HG03460 (cell line): ENCODE data around the gene CCDC85B.

Experiments used
- ATAC-seq: cut with Tn5 transposase; IDR thresholded peaks from one replicate; pipeline ENCODE4 v1.9.1; 2021; ENCODE audit not compliant: unreplicated experiment

Gene CCDC85B

GRCh38 chr11:65928667-65929066 is 38.2 kb downstream of the CCDC85B start:
- no peak for ATAC-seq

DNA sequence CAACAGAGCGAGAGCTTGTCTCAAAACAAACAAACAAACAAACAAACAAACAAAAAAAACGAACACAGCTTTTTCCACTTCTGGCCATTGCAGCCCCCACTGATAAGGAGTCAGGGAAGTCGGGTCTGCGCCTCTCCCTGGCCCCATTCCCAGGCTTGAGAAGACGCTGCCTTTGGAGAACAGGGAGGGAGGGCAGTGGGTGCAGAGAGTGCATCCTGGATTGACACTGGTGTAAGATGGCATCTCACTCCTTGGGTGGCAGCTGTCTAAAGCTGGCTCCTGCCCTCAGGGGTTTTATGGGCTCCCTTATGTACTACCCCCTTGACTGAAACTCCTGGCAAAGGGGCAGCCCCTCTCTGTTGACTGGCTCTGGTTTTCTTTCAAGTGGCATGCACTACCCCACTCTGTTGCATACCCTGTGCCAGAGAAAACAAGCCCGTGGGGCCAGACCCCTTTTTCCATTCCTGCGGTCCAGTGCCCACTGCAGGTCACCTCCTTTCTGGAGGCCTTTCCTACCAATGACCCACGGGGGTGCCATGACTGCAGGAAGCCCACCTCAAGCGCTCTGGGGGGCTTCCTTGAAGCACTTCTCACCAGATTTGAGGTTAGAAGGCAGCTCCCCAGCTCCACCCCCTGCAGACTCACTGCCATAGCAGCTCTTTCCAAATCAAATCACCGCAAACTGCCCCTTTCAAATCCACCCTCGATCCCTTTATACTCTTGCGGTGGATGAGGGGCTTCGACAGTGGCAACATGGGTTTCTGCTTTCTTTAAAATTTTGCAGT is 41.5 kb downstream of the CCDC85B start:
- no peak for ATAC-seq

GRCh38 chr11:65932558-65932919 is 42.1 kb downstream of the CCDC85B start:
- no peak for ATAC-seq

DNA sequence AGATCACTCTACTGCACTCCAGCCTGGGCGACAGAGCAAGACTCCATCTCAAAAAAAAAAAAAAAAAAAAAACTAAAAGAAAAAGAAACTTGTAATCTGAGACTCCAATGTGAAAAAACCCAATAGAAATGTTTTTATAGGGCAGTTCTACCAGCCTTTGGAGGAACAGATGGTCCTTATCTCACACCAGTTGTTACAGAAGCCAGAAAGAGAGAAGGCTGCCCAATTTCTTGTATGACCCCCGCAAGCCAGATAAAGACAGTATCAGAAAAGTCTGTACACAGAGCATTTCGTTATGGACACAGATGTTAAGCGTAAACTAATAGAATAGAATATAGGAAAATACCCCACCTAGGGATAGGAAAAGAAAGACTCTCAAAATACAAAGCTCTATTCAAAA is 43.5 kb downstream of the CCDC85B start:
- ATAC-seq: no peak

DNA sequence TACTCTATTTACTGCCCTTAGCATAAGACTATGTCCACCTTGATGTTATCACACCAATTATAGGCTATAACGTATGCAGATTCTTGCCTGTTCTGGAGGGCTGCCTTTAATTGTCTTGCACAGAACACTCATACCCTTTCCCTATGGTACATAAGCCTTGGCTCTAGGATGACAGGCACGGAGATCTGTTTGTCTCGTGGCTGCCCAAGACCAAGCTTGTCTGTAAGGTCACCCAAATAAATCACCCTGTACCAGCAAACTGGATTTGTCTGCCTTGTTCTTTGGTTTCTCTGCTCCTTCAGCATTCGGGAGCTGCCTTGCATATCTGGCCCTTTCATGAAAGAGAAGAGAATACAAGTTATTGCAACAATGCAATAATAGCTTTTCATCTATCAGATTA is 47.3 kb downstream of the CCDC85B start:
- ATAC-seq: no peak
